Astrocyte (in vitro differentiated cells and primary cell): ENCODE results near the gene NCAPD3.

Source experiments
- CTCF ChIP-seq: IDR thresholded peaks from 2 replicates; pipeline ENCODE4 v1.5.1; 2011; ENCODE audit warnings: low read depth, mild to moderate bottlenecking, inconsistent platforms, low read length, moderate library complexity; ENCODE audit not compliant: insufficient read depth
- EZH2 ChIP-seq: IDR thresholded peaks from 2 replicates; pipeline ENCODE4 v1.6.1; 2012; ENCODE audit warnings: mild to moderate bottlenecking, low read length, inconsistent platforms; ENCODE audit not compliant: insufficient read depth

DNA sequence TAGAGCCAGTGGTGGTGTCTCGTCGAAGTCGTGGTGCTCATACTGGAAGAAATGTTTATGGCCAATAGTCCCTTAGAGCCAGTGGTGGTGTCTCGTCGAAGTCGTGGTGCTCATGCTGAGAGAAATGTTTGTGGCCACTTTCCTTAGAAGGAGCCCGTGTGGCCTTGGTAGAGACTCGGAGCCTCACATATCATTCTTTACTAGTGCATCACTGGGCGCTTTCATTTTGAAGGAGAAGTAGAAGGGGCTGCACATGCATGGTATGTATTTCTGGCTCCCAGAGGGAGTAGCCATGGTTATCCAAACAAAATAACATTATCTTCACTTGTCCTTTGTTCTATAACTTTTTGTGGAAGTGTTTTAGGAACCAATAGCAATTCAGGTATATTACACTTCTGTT is 85.4 kb downstream of the NCAPD3 start:
- TF ChIP-seq CTCF (no peak), EZH2 (no peak)
